GM06990 (cell line): Measurements from ENCODE around the gene RBP2.

Experiments
- DNase-seq: peaks from one replicate; pipeline ENCODE4 v3.0.0-alpha.2; 2011; ENCODE audit not compliant: insufficient read length; ENCODE audit errors: extremely low read depth
- H3K27me3 ChIP-seq: replicated peaks from 2 replicates; pipeline ENCODE4 v1.6.0; 2011; ENCODE audit warnings: low read length; ENCODE audit not compliant: control insufficient read depth, insufficient read depth
- H3K36me3 ChIP-seq: 2 replicates; pipeline ENCODE4 v1.5.1; 2011; ENCODE audit warnings: low read length; ENCODE audit not compliant: control insufficient read depth, insufficient read depth
- H3K4me3 ChIP-seq: replicated peaks from 2 replicates; pipeline ENCODE4 v1.5.1; 2011; ENCODE audit warnings: low read depth, mild to moderate bottlenecking, control low read depth, low read length
- CTCF ChIP-seq: IDR thresholded peaks from 2 replicates; pipeline ENCODE4 v1.5.1; 2011; ENCODE audit warnings: low read length, control low read depth, mild to moderate bottlenecking, inconsistent platforms; ENCODE audit not compliant: insufficient read depth, poor library complexity, severe bottlenecking

Gene RBP2

GRCh38 chr3:139476348-139476747 is at the start of gene RBP2:
TSS of gene RBP2 (minus strand) at chr3:139476516. CDS start at chr3:139476459, 57 bp downstream.
- Histone ChIP-seq H3K36me3 (no peaks in the 10 kb centered on the region), H3K27me3 (no peaks in the 10 kb centered on the region), H3K4me3 (no peak within 1 kb of the TSS)
- no peak for DNase-seq
- no peak for TF ChIP-seq CTCF

- no peak overlapping the region for H3K4me3 ChIP-seq
- no peak for TF ChIP-seq CTCF
- no peak for DNase-seq
- no peaks in the 10 kb centered on the region for H3K36me3 ChIP-seq
- no peaks in the 10 kb centered on the region; the same call in 1 of the 2 replicates for H3K27me3 ChIP-seq
Observed at GRCh38 chr3:139524841-139525636, 48.7 kb upstream of the RBP2 start.

GRCh38 chr3:139523718-139524117 is 47.4 kb upstream of the RBP2 start:
- TF ChIP-seq CTCF, result no peak
- Histone ChIP-seq H3K27me3 (no peaks in the 10 kb centered on the region; the same call in 1 of the 2 replicates), H3K4me3 (no peak overlapping the region), H3K36me3 (no peaks in the 10 kb centered on the region)
- no peak for DNase-seq

GRCh38 chr3:139523166-139523565 is 46.9 kb upstream of the RBP2 start:
- Histone ChIP-seq H3K27me3 (no peaks in the 10 kb centered on the region; the same call in 1 of the 2 replicates), H3K36me3 (no peaks in the 10 kb centered on the region), H3K4me3 (no peak overlapping the region)
- no peak for TF ChIP-seq CTCF
- no peak for DNase-seq

- H3K4me3 ChIP-seq, result no peak overlapping the region
- H3K36me3 ChIP-seq, result no peaks in the 10 kb centered on the region
- no peak for DNase-seq
- H3K27me3 ChIP-seq, result no peaks in the 10 kb centered on the region; the same call in 1 of the 2 replicates
- peak; percentile 15 for TF ChIP-seq CTCF
Observed at GRCh38 chr3:139522421-139522820, 46.1 kb upstream of the RBP2 start.
